HEK293 (cell line): ENCODE measurements around the gene GPX3.

Source experiments
- CTCF ChIA-PET: fragments of 350-600 bp; formaldehyde crosslinking; extraction: SDS; loops from one replicate; lab custom pipeline; 2021; ENCODE audit warnings: antibody characterized with exemption; lab: Yijun Ruan, JAX
- POLR2A ChIA-PET: fragments of 300-600 bp; formaldehyde crosslinking; extraction: SDS; loops from one replicate; lab custom pipeline; 2020; ENCODE audit warnings: antibody characterized with exemption, inconsistent platforms; lab: Yijun Ruan, JAX
- H3K27ac ChIP-seq: fragments of 200-500 bp; sonication (Bioruptor generic); 2 replicates; pipeline ENCODE4 v1.5.1; 2014; ENCODE audit warnings: low read depth, low read length, control low read depth, inconsistent platforms; ENCODE audit errors: extremely low read depth
- H3K36me3 ChIP-seq, 2 experiments: fragments of 200-500 bp in 1 of 2; sonication (Bioruptor generic) in 1 of 2; 1 replicate in 1 of 2; 2 replicates in 1 of 2; pipeline ENCODE4 v1.5.1; 2014 to 2017; ENCODE audit warnings: inconsistent platforms in 2 of 2, low read length in 2 of 2; ENCODE audit not compliant: control insufficient read depth in 2 of 2, insufficient read depth in 1 of 2
- H3K4me1 ChIP-seq: fragments of 200-500 bp; sonication (Bioruptor generic); 2 replicates; pipeline ENCODE4 v1.5.1; 2014; ENCODE audit warnings: mild to moderate bottlenecking, low read length, inconsistent platforms; ENCODE audit not compliant: control insufficient read depth, insufficient read depth
- H3K4me3 ChIP-seq: 2 replicates; pipeline ENCODE4 v1.5.1; 2011; ENCODE audit warnings: low read depth, mild to moderate bottlenecking, control low read depth, low read length, moderate library complexity
- H3K9me3 ChIP-seq: fragments of 200-500 bp; sonication (Bioruptor generic); 2 replicates; pipeline ENCODE4 v1.5.1; 2014; ENCODE audit warnings: low read depth, low read length, inconsistent platforms; ENCODE audit not compliant: control insufficient read depth, insufficient read depth
- EGR2 ChIP-seq: fragments of 450-650 bp; formaldehyde crosslinking; IDR thresholded peaks from 2 replicates; pipeline ENCODE4 v1.5.1; 2016; ENCODE audit warnings: low read depth, missing biosample characterization, missing genetic modification characterization
- GLI4 ChIP-seq: fragments of 450-650 bp; formaldehyde crosslinking; IDR thresholded peaks from 2 replicates; pipeline ENCODE4 v1.5.1; 2016; ENCODE audit warnings: missing biosample characterization, missing genetic modification characterization
- KLF7 ChIP-seq: fragments of 450-650 bp; formaldehyde crosslinking; IDR thresholded peaks from 2 replicates; pipeline ENCODE4 v1.5.1; 2016; ENCODE audit warnings: missing biosample characterization, missing genetic modification characterization, borderline replicate concordance
- MYNN ChIP-seq: fragments of 450-650 bp; formaldehyde crosslinking; IDR thresholded peaks from 2 replicates; pipeline ENCODE4 v1.5.1; 2016; ENCODE audit warnings: missing biosample characterization, missing genetic modification characterization, borderline replicate concordance
- MZF1 ChIP-seq: fragments of 450-650 bp; formaldehyde crosslinking; IDR thresholded peaks from 2 replicates; pipeline ENCODE4 v1.5.1; 2017; ENCODE audit warnings: missing biosample characterization, missing genetic modification characterization, borderline replicate concordance
- REPIN1 ChIP-seq: fragments of 450-650 bp; formaldehyde crosslinking; IDR thresholded peaks from 2 replicates; pipeline ENCODE4 v1.5.1; 2017; ENCODE audit warnings: missing biosample characterization, missing genetic modification characterization, low read depth
- SCRT1 ChIP-seq: fragments of 450-650 bp; formaldehyde crosslinking; IDR thresholded peaks from 2 replicates; pipeline ENCODE4 v1.5.1; 2016; ENCODE audit warnings: missing biosample characterization, missing genetic modification characterization, borderline replicate concordance
- ZBTB1 ChIP-seq: fragments of 450-650 bp; formaldehyde crosslinking; IDR thresholded peaks from 2 replicates; pipeline ENCODE4 v1.5.1; 2016; ENCODE audit warnings: missing biosample characterization, missing genetic modification characterization
- ZFHX2 ChIP-seq: fragments of 450-650 bp; formaldehyde crosslinking; conservative IDR thresholded peaks from 2 replicates; pipeline ENCODE4 v1.5.1; 2016; ENCODE audit warnings: missing biosample characterization, missing genetic modification characterization
- ZFP69B ChIP-seq: fragments of 450-650 bp; formaldehyde crosslinking; IDR thresholded peaks from 2 replicates; pipeline ENCODE4 v1.5.1; 2016; ENCODE audit warnings: missing biosample characterization, missing genetic modification characterization
- ZNF10 ChIP-seq: fragments of 450-650 bp; formaldehyde crosslinking; IDR thresholded peaks from 2 replicates; pipeline ENCODE4 v1.5.1; 2017; ENCODE audit warnings: missing biosample characterization, missing genetic modification characterization
- ZNF114 ChIP-seq: fragments of 450-650 bp; formaldehyde crosslinking; IDR thresholded peaks from 2 replicates; pipeline ENCODE4 v1.5.0; 2017; ENCODE audit warnings: missing biosample characterization, missing genetic modification characterization
- ZNF121 ChIP-seq: fragments of 450-650 bp; formaldehyde crosslinking; IDR thresholded peaks from 2 replicates; pipeline ENCODE4 v1.5.1; 2016; ENCODE audit warnings: missing biosample characterization, missing genetic modification characterization
- ZNF133 ChIP-seq: fragments of 450-650 bp; formaldehyde crosslinking; IDR thresholded peaks from 2 replicates; pipeline ENCODE4 v1.5.1; 2016; ENCODE audit warnings: missing biosample characterization, missing genetic modification characterization
- ZNF16 ChIP-seq: fragments of 450-650 bp; formaldehyde crosslinking; IDR thresholded peaks from 2 replicates; pipeline ENCODE4 v1.5.1; 2016; ENCODE audit warnings: low read depth, missing biosample characterization, missing genetic modification characterization
- ZNF184 ChIP-seq: fragments of 450-650 bp; IDR thresholded peaks from 2 replicates; pipeline ENCODE4 v1.5.1; 2018; ENCODE audit warnings: missing biosample characterization, mild to moderate bottlenecking, missing genetic modification characterization
- ZNF2 ChIP-seq: fragments of 450-650 bp; formaldehyde crosslinking; IDR thresholded peaks from 2 replicates; pipeline ENCODE4 v1.5.1; 2016; ENCODE audit warnings: missing biosample characterization, missing genetic modification characterization
- ZNF274 ChIP-seq, 2 experiments: fragments of 200-500 bp in 1 of 2; fragments of 450-650 bp in 1 of 2; sonication (Bioruptor generic) in 1 of 2; formaldehyde crosslinking in 1 of 2; IDR thresholded peaks; 2 replicates each; pipeline versions ENCODE4 v1.5.1 to v1.6.1; 2014 to 2016; ENCODE audit warnings: borderline replicate concordance in 1 of 2, inconsistent platforms in 1 of 2, low read length in 1 of 2, missing biosample characterization in 1 of 2, missing genetic modification characterization in 1 of 2
- ZNF37A ChIP-seq: fragments of 450-650 bp; IDR thresholded peaks from 2 replicates; pipeline ENCODE4 v1.5.1; 2018; ENCODE audit warnings: missing biosample characterization, missing genetic modification characterization
- ZNF398 ChIP-seq: fragments of 450-650 bp; formaldehyde crosslinking; IDR thresholded peaks from 2 replicates; pipeline ENCODE4 v1.5.1; 2017; ENCODE audit warnings: missing biosample characterization, missing genetic modification characterization
- ZNF501 ChIP-seq: fragments of 450-650 bp; formaldehyde crosslinking; IDR thresholded peaks from 2 replicates; pipeline ENCODE4 v1.5.1; 2016; ENCODE audit warnings: missing biosample characterization, missing genetic modification characterization
- ZNF518A ChIP-seq: fragments of 450-650 bp; formaldehyde crosslinking; conservative IDR thresholded peaks from 2 replicates; pipeline ENCODE4 v1.5.1; 2016; ENCODE audit warnings: low read depth, missing biosample characterization, missing genetic modification characterization
- ZNF548 ChIP-seq: fragments of 450-650 bp; formaldehyde crosslinking; IDR thresholded peaks from 2 replicates; pipeline ENCODE4 v1.5.1; 2016; ENCODE audit warnings: missing biosample characterization, missing genetic modification characterization
- ZNF701 ChIP-seq: fragments of 450-650 bp; formaldehyde crosslinking; IDR thresholded peaks from 2 replicates; pipeline ENCODE4 v1.5.1; 2016; ENCODE audit warnings: missing biosample characterization, missing genetic modification characterization
- ZNF707 ChIP-seq: fragments of 450-650 bp; formaldehyde crosslinking; IDR thresholded peaks from 2 replicates; pipeline ENCODE4 v1.5.1; 2016; ENCODE audit warnings: missing biosample characterization, missing genetic modification characterization
- ZNF776 ChIP-seq: fragments of 450-650 bp; formaldehyde crosslinking; IDR thresholded peaks from 2 replicates; pipeline ENCODE4 v1.5.0; 2017; ENCODE audit warnings: missing biosample characterization, missing genetic modification characterization, borderline replicate concordance
- ZSCAN18 ChIP-seq: fragments of 450-650 bp; formaldehyde crosslinking; IDR thresholded peaks from 2 replicates; pipeline ENCODE4 v1.5.1; 2016; ENCODE audit warnings: missing biosample characterization, missing genetic modification characterization

GPX3 gene

GRCh38 chr5:151052836-151053235 lies 32.4 kb downstream of the GPX3 start:
- Histone ChIP-seq H3K4me1 (no peaks in the 10 kb centered on the region), H3K36me3 (peaks cover 18 to 77% of the 10 kb centered on the region in 2 experiments; a peak in 2 of 3 replicates), H3K4me3 (no peak overlapping the region), H3K27ac (no peak overlapping the region), H3K9me3 (no peaks in the 10 kb centered on the region)
- TF ChIP-seq ZNF10 (tag by site-specific recombination): no peak
- no peak for TF ChIP-seq SCRT1 (tag by site-specific recombination)
- TF ChIP-seq REPIN1 (tag by site-specific recombination): no peak
- TF ChIP-seq ZNF114 (tag by site-specific recombination): no peak
- no peak for TF ChIP-seq ZNF184 (tag by site-specific recombination)
- TF ChIP-seq ZNF133 (tag by site-specific recombination): no peak
- TF ChIP-seq ZNF121 (tag by site-specific recombination): no peak
- no peak for TF ChIP-seq ZBTB1
- TF ChIP-seq ZNF2: no peak
- TF ChIP-seq ZNF518A (tag by site-specific recombination): no peak
- no peak for TF ChIP-seq ZNF548 (tag by site-specific recombination)
- no peak for TF ChIP-seq ZSCAN18 (tag by site-specific recombination)
- TF ChIP-seq ZFHX2 (tag by site-specific recombination): no peak
- TF ChIP-seq ZNF501: no peak
- ChIA-PET POLR2A (interaction anchor here (0.6 to 0.7 kb wide), 2 partner anchors 120 to 693 kb away, joined by 5 to 7 read pairs; no protein-coding TSS in a partner anchor), CTCF (interaction anchor here (0.6 to 8.3 kb wide), 20 partner anchors 10 to 886 kb away, joined by 3 to 247 read pairs (median 7); no protein-coding TSS in a partner anchor)

- ChIA-PET CTCF (interaction anchor here (1.5 to 8.3 kb wide), 3 partner anchors 18 to 62 kb away, joined by 7 to 247 read pairs (median 9); no protein-coding TSS in a partner anchor), POLR2A (no interaction called here)
- Histone ChIP-seq H3K36me3 (peaks cover 19 to 77% of the 10 kb centered on the region in 2 experiments; a peak in 2 of 3 replicates), H3K9me3 (no peaks in the 10 kb centered on the region), H3K4me3 (no peak overlapping the region), H3K27ac (no peak overlapping the region), H3K4me1 (no peaks in the 10 kb centered on the region)
- no peak for TF ChIP-seq ZNF274 (IDR thresholded peaks at IDR 0.05; ENCODE audit: low read length)
- no peak for TF ChIP-seq ZNF274 (tag by site-specific recombination; IDR thresholded peaks at IDR 0.05; ENCODE audit: borderline replicate concordance)
- TF ChIP-seq ZFP69B: no peak
- no peak for TF ChIP-seq ZNF37A (tag by site-specific recombination)
- no peak for TF ChIP-seq KLF7 (tag by site-specific recombination)
- TF ChIP-seq ZNF701: no peak
- no peak for TF ChIP-seq ZNF776 (tag by site-specific recombination)
- TF ChIP-seq GLI4: no peak
- TF ChIP-seq MZF1 (tag by site-specific recombination): no peak
- no peak for TF ChIP-seq ZNF16 (tag by site-specific recombination)
- no peak for TF ChIP-seq ZNF398
- no peak for TF ChIP-seq MYNN (tag by site-specific recombination)
- TF ChIP-seq EGR2 (tag by site-specific recombination): no peak
- no peak for TF ChIP-seq ZNF707 (tag by site-specific recombination)
Measured at GRCh38 chr5:151053796-151054462, 33.5 kb downstream of the GPX3 start.
